PFSK-1 (cell line): ENCODE data around the gene AMPD3.

Experiments
- POLR2AphosphoS5 ChIP-seq: IDR thresholded peaks from 2 replicates; pipeline ENCODE4 v1.6.1; 2012; ENCODE audit warnings: low read depth, mild to moderate bottlenecking, control low read depth, low read length, moderate library complexity
- REST ChIP-seq, 2 experiments: IDR thresholded peaks; 2 replicates each; pipeline versions ENCODE4 v1.6.1 to v1.8.0; 2011 to 2012; ENCODE audit warnings: low read depth in 2 of 2, low read length in 2 of 2, control low read depth in 1 of 2, inconsistent platforms in 1 of 2, mild to moderate bottlenecking in 1 of 2, moderate library complexity in 1 of 2; ENCODE audit not compliant: insufficient read depth in 1 of 2
- TAF1 ChIP-seq: IDR thresholded peaks from 2 replicates; pipeline ENCODE4 v1.6.1; 2012; ENCODE audit warnings: low read length, control low read depth, borderline replicate concordance; ENCODE audit not compliant: insufficient read depth

- no peak for TF ChIP-seq REST (IDR thresholded peaks at IDR 0.05; ENCODE audit: insufficient read depth in 1 of 2, low read depth in 2 of 2, low read length in 2 of 2)
- TF ChIP-seq POLR2AphosphoS5, result no peak
- TF ChIP-seq TAF1, result no peak
Observed at GRCh38 chr11:10522921-10523320, 67.9 kb downstream of the AMPD3 start.
